22Rv1 (cell line): ENCODE results near the gene DHRSX.

Source experiments
- ZFX ChIP-seq: fragments of 450-650 bp; IDR thresholded peaks from 2 replicates; pipeline ENCODE4 v1.6.1; 2017; ENCODE audit warnings: antibody characterized with exemption, borderline replicate concordance
- TF ChIP-seq, protein P1 (sequence below): fragments of 450-650 bp; IDR thresholded peaks from 2 replicates; pipeline ENCODE4 v1.5.1; 2017; ENCODE audit warnings: mild to moderate bottlenecking

DNA sequence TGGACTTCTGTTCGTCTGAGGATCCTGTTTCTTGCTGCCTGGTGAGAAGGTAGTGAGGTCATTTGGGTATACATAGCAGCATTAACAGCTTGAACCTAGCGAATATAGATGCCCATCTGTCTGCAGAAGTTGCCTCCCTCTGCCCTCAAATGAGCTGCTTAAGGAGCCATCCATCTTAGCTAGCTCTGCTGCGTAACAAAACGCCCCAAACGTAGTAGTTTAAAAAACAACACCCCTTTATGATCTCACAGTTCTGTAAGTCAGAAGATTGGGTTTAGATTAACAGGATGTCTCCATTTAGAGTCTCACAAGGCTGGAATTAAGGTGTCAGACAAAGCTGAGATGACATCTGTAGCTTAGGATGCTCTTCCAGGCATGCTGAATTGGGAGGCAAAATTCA, 185.3 kb downstream of the DHRSX start:
- TF ChIP-seq, protein P1, sequence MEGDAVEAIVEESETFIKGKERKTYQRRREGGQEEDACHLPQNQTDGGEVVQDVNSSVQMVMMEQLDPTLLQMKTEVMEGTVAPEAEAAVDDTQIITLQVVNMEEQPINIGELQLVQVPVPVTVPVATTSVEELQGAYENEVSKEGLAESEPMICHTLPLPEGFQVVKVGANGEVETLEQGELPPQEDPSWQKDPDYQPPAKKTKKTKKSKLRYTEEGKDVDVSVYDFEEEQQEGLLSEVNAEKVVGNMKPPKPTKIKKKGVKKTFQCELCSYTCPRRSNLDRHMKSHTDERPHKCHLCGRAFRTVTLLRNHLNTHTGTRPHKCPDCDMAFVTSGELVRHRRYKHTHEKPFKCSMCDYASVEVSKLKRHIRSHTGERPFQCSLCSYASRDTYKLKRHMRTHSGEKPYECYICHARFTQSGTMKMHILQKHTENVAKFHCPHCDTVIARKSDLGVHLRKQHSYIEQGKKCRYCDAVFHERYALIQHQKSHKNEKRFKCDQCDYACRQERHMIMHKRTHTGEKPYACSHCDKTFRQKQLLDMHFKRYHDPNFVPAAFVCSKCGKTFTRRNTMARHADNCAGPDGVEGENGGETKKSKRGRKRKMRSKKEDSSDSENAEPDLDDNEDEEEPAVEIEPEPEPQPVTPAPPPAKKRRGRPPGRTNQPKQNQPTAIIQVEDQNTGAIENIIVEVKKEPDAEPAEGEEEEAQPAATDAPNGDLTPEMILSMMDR: no peak
- TF ChIP-seq ZFX: no peak
